A673 (cell line): ENCODE results near the gene CDC25B. TPM values are rescaled to one million over a fixed set of nuclear protein-coding genes. Genes with fewer than 3 reads are reported as not detected.

Experiments used
- BruUV-seq: library from RNA; stranded (reverse); fragments of 400-500 nt; replicated peaks from 2 replicates; lab custom pipeline; 2021; lab: Mats Ljungman, UMichigan
- CTCF ChIA-PET: fragments of 300-600 bp; sonication (Branson Sonifier 250); formaldehyde crosslinking; loops from one replicate; lab custom pipeline; 2022; ENCODE audit warnings: antibody characterized with exemption; lab: Charles Lee
- POLR2A ChIA-PET: fragments of 300-600 bp; sonication (Branson Sonifier 250); formaldehyde crosslinking; loops from one replicate; lab custom pipeline; 2022; ENCODE audit warnings: antibody characterized with exemption; ENCODE audit not compliant: low non-redundant PET; lab: Charles Lee
- DNase-seq: peaks from one replicate; pipeline ENCODE4 v3.0.0-alpha.2; 2015; ENCODE audit warnings: low spot score
- H3K27ac ChIP-seq: fragments of 200-600 bp; sonication (generic); 2 replicates; pipeline ENCODE4 v1.5.1; 2016; ENCODE audit warnings: mixed run types, low read depth, mild to moderate bottlenecking, mixed read lengths, antibody characterized with exemption, low read length; ENCODE audit not compliant: poor library complexity, severe bottlenecking
- H3K27me3 ChIP-seq: fragments of 200-600 bp; sonication (generic); replicated peaks from 2 replicates; pipeline ENCODE4 v1.6.1; 2017; ENCODE audit warnings: mixed run types, low read depth, mild to moderate bottlenecking, mixed read lengths, antibody characterized with exemption, low read length; ENCODE audit not compliant: insufficient read depth, poor library complexity
- H3K36me3 ChIP-seq: fragments of 200-600 bp; sonication (generic); 2 replicates; pipeline ENCODE4 v1.6.1; 2016; ENCODE audit warnings: mixed run types, mild to moderate bottlenecking, mixed read lengths, antibody characterized with exemption, low read length; ENCODE audit not compliant: insufficient read depth, poor library complexity, severe bottlenecking
- H3K4me1 ChIP-seq: fragments of 200-600 bp; sonication (generic); 2 replicates; pipeline ENCODE4 v1.6.1; 2017; ENCODE audit warnings: mixed run types, mild to moderate bottlenecking, mixed read lengths, antibody characterized with exemption, low read length; ENCODE audit not compliant: insufficient read depth, poor library complexity, severe bottlenecking
- H3K4me3 ChIP-seq: fragments of 200-600 bp; sonication (generic); 2 replicates; pipeline ENCODE4 v1.5.1; 2016; ENCODE audit warnings: low read depth, mixed run types, mild to moderate bottlenecking, mixed read lengths, low read length; ENCODE audit not compliant: poor library complexity, severe bottlenecking
- H3K9me3 ChIP-seq: fragments of 200-600 bp; sonication (generic); 2 replicates; pipeline ENCODE4 v1.6.1; 2016; ENCODE audit warnings: mixed run types, low read depth, mild to moderate bottlenecking, mixed read lengths, antibody characterized with exemption, low read length; ENCODE audit not compliant: poor library complexity, severe bottlenecking
- CTCF ChIP-seq: fragments of 300-800, 200-600 bp; sonication (generic); conservative IDR thresholded peaks from 2 replicates; pipeline ENCODE4 v1.5.1; 2017; ENCODE audit warnings: low read depth, mild to moderate bottlenecking, antibody characterized with exemption, low read length, moderate library complexity, mixed read lengths
- EZH2 ChIP-seq: fragments of 200-600 bp; sonication (generic); IDR thresholded peaks from 2 replicates; pipeline ENCODE4 v1.6.1; 2017; ENCODE audit warnings: borderline replicate concordance, low read depth, mild to moderate bottlenecking, mixed read lengths, antibody characterized with exemption, low read length; ENCODE audit not compliant: poor library complexity, severe bottlenecking
- intact Hi-C: fragments of 100-400 bp; cut with micrococcal nuclease; formaldehyde crosslinking; loops from one replicate; pipeline ENCODE4 v1.10.0; 2022; ENCODE audit not compliant: unreplicated experiment
- total RNA-seq: library from RNA; stranded (reverse); gene quantifications from 2 replicates; pipeline ENCODE4 v1.2.3, GENCODE V29; 2021

The CDC25B gene
- total RNA-seq, 1 experiment from 2014 or later, result 119 TPM

GRCh38 chr20:3768342-3769130 lies 27.6 kb upstream of the CDC25B start:
- ChIA-PET CTCF (interaction anchor here (0.5 to 1.5 kb wide), 4 partner anchors 10 to 118 kb away, joined by 3 to 6 read pairs (median 4); no protein-coding TSS in a partner anchor), POLR2A (interaction anchor here (0.5 kb wide), 1 partner anchor 639 kb away, joined by 3 read pairs; no protein-coding TSS in a partner anchor)
- no peak for TF ChIP-seq EZH2
- TF ChIP-seq CTCF, result peak; percentile 56
- TSS peak; percentile 69 for BruUV-seq
- H3K27me3 ChIP-seq, result no peaks in the 10 kb centered on the region
- peaks cover 18% of the 10 kb centered on the region for H3K4me1 ChIP-seq
- H3K27ac ChIP-seq, result peak overlapping the region; percentile 70
- DNase-seq, result peak; percentile 81
- intact Hi-C loops, result loop anchor here (1.0 to 5.0 kb wide), 2 partner anchors 51 to 92 kb away; no protein-coding TSS in a partner anchor
- H3K4me3 ChIP-seq, result peak overlapping the region; percentile 82
- no peaks in the 10 kb centered on the region for H3K9me3 ChIP-seq
- no peaks in the 10 kb centered on the region for H3K36me3 ChIP-seq

GRCh38 chr20:3771552-3772058 lies 24.5 kb upstream of the CDC25B start:
- Histone ChIP-seq H3K27ac (no peak overlapping the region), H3K4me1 (peaks cover 11% of the 10 kb centered on the region), H3K4me3 (no peak overlapping the region), H3K27me3 (no peaks in the 10 kb centered on the region), H3K36me3 (no peaks in the 10 kb centered on the region), H3K9me3 (no peaks in the 10 kb centered on the region)
- ChIA-PET CTCF (no interaction called here), POLR2A (no interaction called here)
- BruUV-seq, result no TSS peak
- intact Hi-C loops, result no loop called here
- no peak for DNase-seq
- no peak for TF ChIP-seq EZH2
- TF ChIP-seq CTCF, result no peak

GRCh38 chr20:3775457-3776108 lies 20.5 kb upstream of the CDC25B start:
- no TSS peak for BruUV-seq
- DNase-seq, result no peak
- Histone ChIP-seq H3K27me3 (peaks cover 12% of the 10 kb centered on the region), H3K36me3 (no peaks in the 10 kb centered on the region), H3K4me3 (no peak overlapping the region), H3K27ac (no peak overlapping the region), H3K9me3 (no peaks in the 10 kb centered on the region), H3K4me1 (peaks cover 9% of the 10 kb centered on the region)
- intact Hi-C loops, result no loop called here
- POLR2A ChIA-PET, result no interaction called here
- no peak for TF ChIP-seq CTCF
- no peak for TF ChIP-seq EZH2
- CTCF ChIA-PET, result no interaction called here
